Liver (tissue), 9 donors: ENCODE data around the gene COMP. TPM values are rescaled to one million over a fixed set of nuclear protein-coding genes. Genes with fewer than 3 reads are reported as not detected.
A peak's percentile ranks its signal among the peaks of the same experiment; 100 is the strongest.

ENCODE experiments used
- DNase-seq: peaks from one replicate; pipeline ENCODE4 v3.0.0-alpha.2; 2017; ENCODE audit warnings: low spot score
- H3K27ac ChIP-seq, 2 donors: one replicate each; pipeline ENCODE4 v1.7.0; 2013; ENCODE audit warnings: inconsistent platforms in 2 of 2, low read length in 2 of 2, control low read depth in 1 of 2, low read depth in 1 of 2, mild to moderate bottlenecking in 1 of 2
- H3K27me3 ChIP-seq, 4 donors: one replicate each; pipeline versions ENCODE4 v1.6.1 to v1.7.0; 2013; ENCODE audit warnings: low read length in 3 of 4, inconsistent platforms in 1 of 4, mild to moderate bottlenecking in 1 of 4, moderate library complexity in 1 of 4; ENCODE audit not compliant: control insufficient read depth in 4 of 4, insufficient read depth in 4 of 4
- H3K36me3 ChIP-seq, 4 donors: one replicate each; pipeline versions ENCODE4 v1.6.1 to v1.7.0; 2013; ENCODE audit warnings: low read length in 3 of 4, mild to moderate bottlenecking in 3 of 4, low read depth in 1 of 4, moderate library complexity in 1 of 4; ENCODE audit not compliant: control insufficient read depth in 4 of 4, insufficient read depth in 3 of 4
- H3K4me1 ChIP-seq, 4 donors: one replicate each; pipeline versions ENCODE4 v1.6.1 to v1.7.0; 2013; ENCODE audit warnings: low read length in 3 of 4, mild to moderate bottlenecking in 3 of 4, moderate library complexity in 1 of 4; ENCODE audit not compliant: control insufficient read depth in 4 of 4, insufficient read depth in 4 of 4
- H3K4me3 ChIP-seq, 3 donors: one replicate each; pipeline versions ENCODE4 v1.6.1 to v1.7.0; 2013; ENCODE audit warnings: low read length in 3 of 3, control low read depth in 1 of 3, low read depth in 1 of 3, mild to moderate bottlenecking in 1 of 3
- H3K9ac ChIP-seq, 2 donors: one replicate each; pipeline ENCODE4 v1.7.0; 2013; ENCODE audit warnings: low read length in 2 of 2, mild to moderate bottlenecking in 2 of 2, moderate library complexity in 2 of 2, control low read depth in 1 of 2, low read depth in 1 of 2
- H3K9me3 ChIP-seq, 4 donors: one replicate each; pipeline versions ENCODE4 v1.6.1 to v1.7.0; 2013; ENCODE audit warnings: low read length in 3 of 4; ENCODE audit not compliant: control insufficient read depth in 4 of 4
- ATF3 ChIP-seq: IDR thresholded peaks from 2 replicates; pipeline ENCODE4 v1.6.1; 2016; ENCODE audit warnings: antibody characterized with exemption
- CTCF ChIP-seq: fragments of 150-350 bp; IDR thresholded peaks from 2 replicates; pipeline ENCODE4 v1.5.1; 2017; ENCODE audit warnings: improper control_type of control experiment, low read depth, low read length; ENCODE audit not compliant: missing input control
- EGR1 ChIP-seq, 2 donors: IDR thresholded peaks; 2 replicates each; pipeline ENCODE4 v1.6.1; 2016 to 2018; ENCODE audit warnings: antibody characterized with exemption in 2 of 2, low read depth in 2 of 2
- FOXA1 ChIP-seq: IDR thresholded peaks from 2 replicates; pipeline ENCODE4 v1.6.1; 2016; ENCODE audit warnings: antibody characterized with exemption
- FOXA2 ChIP-seq: IDR thresholded peaks from 2 replicates; pipeline ENCODE4 v1.6.1; 2016; ENCODE audit warnings: antibody characterized with exemption
- GABPA ChIP-seq, 2 donors: IDR thresholded peaks in 1 of 2; conservative IDR thresholded peaks in 1 of 2; 2 replicates each; pipeline ENCODE4 v1.6.1; 2016; ENCODE audit warnings: antibody characterized with exemption in 2 of 2, mild to moderate bottlenecking in 1 of 2, moderate library complexity in 1 of 2
- MAX ChIP-seq: IDR thresholded peaks from 2 replicates; pipeline ENCODE4 v1.6.1; 2016; ENCODE audit warnings: antibody characterized with exemption
- NR2F2 ChIP-seq: IDR thresholded peaks from 2 replicates; pipeline ENCODE4 v1.6.1; 2016; ENCODE audit warnings: antibody characterized with exemption
- RAD21 ChIP-seq, 2 donors: IDR thresholded peaks; 2 replicates each; pipeline ENCODE4 v1.6.1; 2016; ENCODE audit warnings: antibody characterized with exemption in 2 of 2, mild to moderate bottlenecking in 2 of 2
- REST ChIP-seq: IDR thresholded peaks from 2 replicates; pipeline ENCODE4 v1.6.1; 2016; ENCODE audit warnings: antibody characterized with exemption, mild to moderate bottlenecking
- RXRA ChIP-seq, 2 donors: IDR thresholded peaks; 2 replicates each; pipeline ENCODE4 v1.6.1; 2017 to 2018; ENCODE audit warnings: antibody characterized with exemption in 2 of 2, mild to moderate bottlenecking in 1 of 2
- SP1 ChIP-seq: IDR thresholded peaks from 2 replicates; pipeline ENCODE4 v1.6.1; 2018; ENCODE audit warnings: antibody characterized with exemption, mild to moderate bottlenecking
- ZBTB33 ChIP-seq: IDR thresholded peaks from 2 replicates; pipeline ENCODE4 v1.6.1; 2016; ENCODE audit warnings: antibody characterized with exemption
- WGBS: extraction: QIAGEN DNeasy Blood & Tissue Kit; methylation state at CpG from one replicate; pipeline ENCODE4 v1.1.7; 2013; 5-methylcytosine and 5-hydroxymethylcytosine counted together
- polyA plus RNA-seq, 2 donors: library from polyadenylated mRNA; stranded (reverse) in 1 of 2; unstranded in 1 of 2; fragments of 200-250 nt in 1 of 2; fragments of >200 nt in 1 of 2; fragmentation: Nextera tagmentation in 1 of 2; extraction: Ambion mirVana in 1 of 2; gene quantifications; one replicate each; pipeline versions ENCODE4 v1.2.1 to v1.2.3, GENCODE V29; 2013 to 2015
- total RNA-seq, 2 donors: library from RNA; depleted of rRNA; stranded (reverse); fragments of >200 nt; gene quantifications; one replicate each; pipeline ENCODE4 v1.2.3, GENCODE V29; 2014
- donor health status: healthy.
- donor health status: healthy.
- donor health status: healthy.
- donor health status: healthy.
- donor health status: healthy.

COMP gene
- total and polyA plus RNA-seq, 4 donors = 0.03 to 0.17 TPM; not detected in 2

GRCh38 chr19:18832306-18833140, 41.4 kb upstream of the COMP start:
- WGBS = under 1% methylated on average over 69 of the region's 69 CpGs
- TF ChIP-seq RXRA (IDR thresholded peaks at IDR 0.05) = peak in 1 of 2 donors; percentile 69
- no peak for TF ChIP-seq FOXA2
- no peak for TF ChIP-seq FOXA1
- TF ChIP-seq NR2F2 = no peak
- TF ChIP-seq ZBTB33 = no peak
- H3K36me3 ChIP-seq = peaks cover 0 to 3% (median 0%) of the 10 kb centered on the region in 4 donors
- H3K9me3 ChIP-seq = no peaks in the 10 kb centered on the region
- H3K4me3 ChIP-seq = peak overlapping the region; percentile 91 to 97 (median 91)
- H3K27me3 ChIP-seq = no peaks in the 10 kb centered on the region
- peak overlapping the region; percentile 84 to 90 for H3K27ac ChIP-seq
- H3K4me1 ChIP-seq = peaks cover 12 to 41% (median 27%) of the 10 kb centered on the region in 4 donors
- peak; percentile 65 for DNase-seq
- peak overlapping the region; percentile 63 to 97 for H3K9ac ChIP-seq

GRCh38 chr19:18831524-18832305, 40.6 kb upstream of the COMP start, which contains the start of gene UPF1:
Gene UPF1 (plus strand): TSS chr19:18831959. CDS start chr19:18832210, 251 bp downstream.
- Histone ChIP-seq H3K27me3 (no peaks in the 10 kb centered on the region), H3K36me3 (no peaks in the 10 kb centered on the region), H3K4me3 (peak within 1 kb of the TSS; percentile 91 to 97 (median 91)), H3K9me3 (no peaks in the 10 kb centered on the region), H3K27ac (peak within 1 kb of the TSS; percentile 84 to 90), H3K4me1 (peaks cover 12 to 38% (median 26%) of the 10 kb centered on the region in 4 donors), H3K9ac (peak within 1 kb of the TSS; percentile 63 to 97)
- under 1% methylated on average over 96 of the region's 96 CpGs for WGBS
- TF ChIP-seq SP1 (no peak), ATF3 (no peak), MAX (no peak), RXRA (IDR thresholded peaks at IDR 0.05) (no peak), GABPA (IDR thresholded peaks at IDR 0.05 in 1 of 2, conservative IDR thresholded peaks at IDR 0.05 in 1 of 2) (no peak), NR2F2 (no peak), FOXA1 (no peak)
- peak; percentile 97 for DNase-seq

- Histone ChIP-seq H3K27me3 (no peaks in the 10 kb centered on the region), H3K4me3 (no peak overlapping the region), H3K36me3 (no peaks in the 10 kb centered on the region), H3K27ac (no peak overlapping the region), H3K9me3 (no peaks in the 10 kb centered on the region), H3K4me1 (peaks cover 12 to 32% (median 19%) of the 10 kb centered on the region in 4 donors), H3K9ac (no peak overlapping the region)
- WGBS = 90% methylated on average over 2 of the region's 2 CpGs
- no peak for DNase-seq
- no peak for TF ChIP-seq EGR1 (IDR thresholded peaks at IDR 0.05; ENCODE audit: low read depth in 2 of 2)
- no peak for TF ChIP-seq REST
- no peak for TF ChIP-seq RAD21 (IDR thresholded peaks at IDR 0.05)
- TF ChIP-seq CTCF = no peak
- TF ChIP-seq RXRA (IDR thresholded peaks at IDR 0.05) = no peak
- no peak for TF ChIP-seq ZBTB33
Observed at GRCh38 chr19:18830488-18830887, 39.4 kb upstream of the COMP start.
